Trophoblast cell (in vitro differentiated cells and primary cell): ENCODE results near the gene STAT3.

Source experiments
- DNase-seq, 2 donors: peaks; one replicate each; pipeline ENCODE4 v3.0.0-alpha.2; 2016
- H2AFZ ChIP-seq: 2 replicates; pipeline ENCODE4 v1.6.1; 2013; ENCODE audit warnings: low read length, moderate library complexity, mild to moderate bottlenecking; ENCODE audit not compliant: insufficient read depth, poor library complexity
- H2AK5ac ChIP-seq: 2 replicates; pipeline ENCODE4 v1.6.1; 2013; ENCODE audit warnings: mild to moderate bottlenecking, low read length
- H2BK120ac ChIP-seq: 2 replicates; pipeline ENCODE4 v1.6.1; 2013; ENCODE audit warnings: low read length, mild to moderate bottlenecking, moderate library complexity; ENCODE audit not compliant: insufficient read depth, poor library complexity
- H2BK12ac ChIP-seq: 2 replicates; pipeline ENCODE4 v1.6.1; 2013; ENCODE audit warnings: mild to moderate bottlenecking, low read length, moderate library complexity
- H2BK5ac ChIP-seq: 2 replicates; pipeline ENCODE4 v1.6.1; 2013; ENCODE audit warnings: low read length, low read depth, moderate library complexity, mild to moderate bottlenecking; ENCODE audit not compliant: poor library complexity
- H3K14ac ChIP-seq: 2 replicates; pipeline ENCODE4 v1.6.1; 2013; ENCODE audit warnings: mild to moderate bottlenecking, low read length
- H3K18ac ChIP-seq: 2 replicates; pipeline ENCODE4 v1.6.1; 2013; ENCODE audit warnings: mild to moderate bottlenecking, low read length
- H3K23ac ChIP-seq: 2 replicates; pipeline ENCODE4 v1.6.1; 2013; ENCODE audit warnings: low read length
- H3K27ac ChIP-seq: 2 replicates; pipeline ENCODE4 v1.5.1; 2013; ENCODE audit warnings: low read depth, mild to moderate bottlenecking, inconsistent platforms, low read length, moderate library complexity
- H3K27me3 ChIP-seq: 2 replicates; pipeline ENCODE4 v1.6.1; 2013; ENCODE audit warnings: inconsistent platforms, mild to moderate bottlenecking, low read length, moderate library complexity; ENCODE audit not compliant: insufficient read depth
- H3K36me3 ChIP-seq, 2 experiments: 1 replicate in 1 of 2; 2 replicates in 1 of 2; pipeline ENCODE4 v1.6.1; 2013; ENCODE audit warnings: low read length in 2 of 2, mild to moderate bottlenecking in 2 of 2, moderate library complexity in 1 of 2; ENCODE audit not compliant: insufficient read depth in 2 of 2, control insufficient read depth in 1 of 2
- H3K4ac ChIP-seq: 2 replicates; pipeline ENCODE4 v1.6.1; 2013; ENCODE audit warnings: low read depth, mild to moderate bottlenecking, low read length, moderate library complexity
- H3K4me1 ChIP-seq, 2 experiments: 1 replicate in 1 of 2; 2 replicates in 1 of 2; pipeline ENCODE4 v1.6.1; 2013; ENCODE audit warnings: low read length in 2 of 2, mild to moderate bottlenecking in 2 of 2, moderate library complexity in 1 of 2; ENCODE audit not compliant: insufficient read depth in 2 of 2, control insufficient read depth in 1 of 2
- H3K4me2 ChIP-seq: 2 replicates; pipeline ENCODE4 v1.6.1; 2013; ENCODE audit warnings: inconsistent platforms, mild to moderate bottlenecking, low read length, moderate library complexity
- H3K4me3 ChIP-seq: 2 replicates; pipeline ENCODE4 v1.5.1; 2013; ENCODE audit warnings: mild to moderate bottlenecking, low read depth, low read length, inconsistent platforms
- H3K79me1 ChIP-seq: one replicate; pipeline ENCODE4 v1.6.1; 2013; ENCODE audit warnings: low read length
- H3K79me2 ChIP-seq: 2 replicates; pipeline ENCODE4 v1.6.1; 2013; ENCODE audit warnings: low read length, mild to moderate bottlenecking; ENCODE audit not compliant: control insufficient read depth, insufficient read depth, poor library complexity
- H3K9ac ChIP-seq: 2 replicates; pipeline ENCODE4 v1.6.1; 2013; ENCODE audit warnings: mild to moderate bottlenecking, low read length
- H3K9me3 ChIP-seq: 2 replicates; pipeline ENCODE4 v1.6.1; 2013; ENCODE audit warnings: low read depth, mild to moderate bottlenecking, control low read depth, inconsistent platforms, low read length; ENCODE audit not compliant: insufficient read depth
- H4K12ac ChIP-seq: 2 replicates; pipeline ENCODE4 v1.6.1; 2013; ENCODE audit warnings: low read depth, mild to moderate bottlenecking, low read length, moderate library complexity
- H4K8ac ChIP-seq: 2 replicates; pipeline ENCODE4 v1.6.1; 2013; ENCODE audit warnings: low read depth, mild to moderate bottlenecking, low read length, moderate library complexity
- H4K91ac ChIP-seq: one replicate; pipeline ENCODE4 v1.6.1; 2013; ENCODE audit warnings: low read depth, mild to moderate bottlenecking, low read length, moderate library complexity
- WGBS: extraction: QIAGEN DNeasy Blood & Tissue Kit; methylation state at CpG from one replicate; pipeline ENCODE4 v1.1.7; 2013; ENCODE audit warnings: missing lambda C conversion rate; ENCODE audit not compliant: insufficient read length, insufficient coverage; ENCODE audit errors: extremely low coverage; 5-methylcytosine and 5-hydroxymethylcytosine counted together

Gene STAT3

DNA sequence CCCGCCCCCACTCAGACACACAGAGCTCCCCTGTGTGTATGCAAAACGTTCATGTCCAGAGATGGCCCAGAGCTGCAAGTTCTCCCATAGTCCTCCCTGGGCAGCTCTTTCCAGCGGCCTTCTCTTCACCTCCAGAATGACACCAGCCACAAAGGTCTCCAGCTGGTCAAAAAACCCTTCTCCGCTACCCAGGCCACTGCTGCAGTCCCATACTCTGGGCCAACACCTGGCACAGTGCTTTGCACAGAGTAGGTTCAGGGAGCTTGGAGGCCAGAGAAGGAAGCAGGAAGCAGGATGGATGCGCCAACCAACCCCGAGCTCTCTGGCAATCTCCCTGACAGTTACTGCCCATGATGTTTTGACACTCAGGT, 110.9 kb downstream of the STAT3 start:
- Histone ChIP-seq H3K27me3 (no peaks in the 10 kb centered on the region), H2BK5ac (no peak overlapping the region), H4K12ac (no peak overlapping the region), H2BK120ac (no peak overlapping the region), H3K4me2 (peak overlapping the region; percentile 88), H3K9ac (no peak overlapping the region), H3K18ac (no peak overlapping the region), H3K4me3 (no peak overlapping the region), H2AFZ (no peak overlapping the region), H3K23ac (no peak overlapping the region), H3K27ac (no peak overlapping the region), H3K79me1 (peaks cover 12% of the 10 kb centered on the region), H2BK12ac (no peak overlapping the region), H3K4ac (no peak overlapping the region), H3K36me3 (no peaks in the 10 kb centered on the region), H2AK5ac (no peak overlapping the region), H3K9me3 (no peaks in the 10 kb centered on the region), H3K14ac (no peak overlapping the region), H3K4me1 (peaks cover 0 to 6% of the 10 kb centered on the region in 2 experiments), H4K8ac (no peak overlapping the region), H3K79me2 (peaks cover 6% of the 10 kb centered on the region), H4K91ac (no peak overlapping the region)
- DNase-seq: no peak
- WGBS: no CpG with 5 or more reads among the region's 6 CpGs

DNA sequence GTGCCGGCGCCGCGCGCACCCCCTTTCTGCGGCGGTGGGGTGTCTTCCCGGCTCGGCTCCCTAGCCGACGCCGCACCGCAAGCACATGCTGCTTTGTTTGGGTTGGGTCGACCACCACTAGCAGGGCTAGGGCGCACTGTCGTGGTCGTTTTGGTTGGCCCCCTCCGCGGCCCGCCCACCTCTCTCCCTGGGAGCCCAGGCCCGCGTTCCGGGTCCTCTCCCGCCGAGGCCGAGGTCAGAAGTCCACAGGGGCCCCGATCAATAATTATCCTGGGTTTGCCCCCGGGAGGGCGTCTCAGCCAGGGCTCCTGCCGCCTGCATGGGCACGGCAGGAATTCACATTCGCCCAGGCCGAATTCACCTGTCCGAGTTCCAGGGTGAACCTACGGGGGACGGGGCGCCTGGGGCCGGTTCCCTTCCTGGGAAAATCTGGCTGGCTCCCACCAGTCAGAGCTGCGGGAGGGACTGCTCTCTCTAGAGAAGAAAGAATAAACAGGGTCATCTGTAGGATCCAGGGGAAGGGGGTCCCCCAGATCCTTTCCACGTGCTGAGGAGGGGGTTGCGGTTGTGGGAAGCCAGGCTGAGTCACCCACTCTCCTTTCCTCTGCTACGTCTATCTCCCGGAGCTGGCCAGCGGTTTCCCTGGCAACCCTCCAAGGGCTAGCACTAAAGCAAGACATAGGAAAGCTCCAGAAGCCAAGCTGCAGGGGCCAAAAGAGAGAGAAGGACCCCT, 111.5 kb downstream of the STAT3 start:
- Histone ChIP-seq H4K12ac (peak overlapping the region; percentile 92), H3K18ac (peak overlapping the region; percentile 93), H3K4me1 (peaks cover 0 to 6% of the 10 kb centered on the region in 2 experiments), H2AFZ (peak overlapping the region; percentile 93), H3K79me1 (peaks cover 12% of the 10 kb centered on the region), H2AK5ac (peak overlapping the region; percentile 35), H4K8ac (peak overlapping the region; percentile 97), H3K23ac (no peak overlapping the region), H3K79me2 (peaks cover 6% of the 10 kb centered on the region), H3K27ac (no peak overlapping the region), H2BK12ac (no peak overlapping the region), H3K4ac (peak overlapping the region; percentile 90), H3K4me2 (peak overlapping the region; percentile 88), H3K9me3 (no peaks in the 10 kb centered on the region), H4K91ac (peak overlapping the region; percentile 93), H2BK5ac (peak overlapping the region; percentile 36), H3K9ac (peak overlapping the region; percentile 67), H3K27me3 (no peaks in the 10 kb centered on the region), H3K4me3 (peak overlapping the region; percentile 98), H3K14ac (peak overlapping the region; percentile 96), H3K36me3 (no peaks in the 10 kb centered on the region), H2BK120ac (peak overlapping the region; percentile 89)
- WGBS: no CpG with 5 or more reads among the region's 44 CpGs
- no peak for DNase-seq

DNA sequence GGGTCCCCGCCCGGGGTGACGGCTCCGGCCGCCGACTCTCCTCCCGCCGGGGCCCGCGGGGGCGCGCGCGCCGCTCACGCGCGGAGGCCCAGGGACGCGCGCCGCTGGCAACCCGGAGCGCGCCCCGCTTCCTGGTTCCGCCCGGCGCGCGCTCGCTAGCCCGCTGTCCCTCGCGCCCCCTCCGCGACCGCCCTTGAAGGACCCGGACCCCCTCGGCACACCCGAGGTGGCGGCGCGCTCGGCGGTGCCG, 112.0 kb downstream of the STAT3 start, which contains the start of gene STAT5B:
Gene STAT5B (minus strand): TSS at position 33 of the 250 bp plus-strand sequence. CDS start 44,264 bp downstream, outside the sequence.
- Histone ChIP-seq H3K9me3 (no peaks in the 10 kb centered on the region), H4K12ac (peak within 1 kb of the TSS; percentile 92), H4K8ac (peak within 1 kb of the TSS; percentile 97), H3K27me3 (no peaks in the 10 kb centered on the region), H3K23ac (no peak within 1 kb of the TSS), H3K79me2 (peaks cover 6% of the 10 kb centered on the region), H3K14ac (peak within 1 kb of the TSS; percentile 96), H3K18ac (peak within 1 kb of the TSS; percentile 93), H2BK12ac (no peak within 1 kb of the TSS), H3K79me1 (peaks cover 12% of the 10 kb centered on the region), H2AK5ac (peak within 1 kb of the TSS; percentile 35), H3K4me3 (peak within 1 kb of the TSS; percentile 98), H3K4me2 (peak within 1 kb of the TSS; percentile 88), H2BK120ac (peak within 1 kb of the TSS; percentile 89), H3K27ac (peak within 1 kb of the TSS; percentile 40), H3K4me1 (peaks cover 0 to 6% of the 10 kb centered on the region in 2 experiments), H4K91ac (peak within 1 kb of the TSS; percentile 93), H3K9ac (peak within 1 kb of the TSS; percentile 84), H3K36me3 (no peaks in the 10 kb centered on the region), H2AFZ (peak within 1 kb of the TSS; percentile 93), H3K4ac (peak within 1 kb of the TSS; percentile 90), H2BK5ac (peak within 1 kb of the TSS; percentile 44)
- DNase-seq: no peak
- no CpG with 5 or more reads among the region's 47 CpGs for WGBS

DNA sequence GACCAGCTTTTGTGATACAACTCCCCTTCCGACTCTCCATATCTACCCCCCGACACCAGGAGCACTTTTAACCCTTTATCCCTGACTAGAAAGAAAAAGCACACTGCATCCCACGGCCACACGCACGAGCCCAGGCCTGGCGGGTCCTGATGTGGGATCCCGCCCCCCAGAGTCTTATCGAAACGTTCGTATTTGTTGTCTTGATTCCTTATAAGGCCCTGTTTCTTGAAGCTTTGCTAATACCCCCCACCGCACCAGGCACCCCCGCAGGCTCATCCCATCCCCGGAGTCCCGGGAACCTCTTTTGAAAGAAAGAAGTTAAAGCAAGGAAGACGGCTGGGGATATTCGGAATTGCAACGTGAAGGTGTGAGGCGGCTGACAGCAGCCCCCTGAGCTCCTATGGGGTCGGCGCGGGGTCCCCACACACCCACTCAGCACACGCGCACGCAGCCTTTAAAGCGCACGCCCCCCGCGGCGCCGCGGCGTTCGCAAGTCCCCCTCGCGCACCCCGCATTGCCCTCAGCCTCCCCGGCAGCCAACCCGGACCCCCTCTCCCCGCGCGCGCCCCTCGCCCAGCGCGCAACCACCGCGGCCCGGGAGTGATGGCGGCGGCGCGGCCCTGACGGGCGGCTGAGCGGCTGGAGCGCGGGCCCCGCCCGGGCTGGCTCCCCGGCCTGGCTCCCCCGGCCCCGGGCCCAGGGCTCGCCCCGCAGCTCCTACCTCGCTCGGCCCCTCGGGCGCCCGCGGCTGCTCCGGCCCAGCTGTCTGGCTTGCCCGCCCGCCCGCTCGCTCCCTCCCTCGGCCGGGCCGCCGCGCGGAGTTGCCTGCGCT, 112.5 kb downstream of the STAT3 start:
- WGBS: no CpG with 5 or more reads among the region's 82 CpGs
- Histone ChIP-seq H2AK5ac (no peak overlapping the region), H3K4ac (peak overlapping the region; percentile 29), H4K12ac (peak overlapping the region; percentile 80), H3K14ac (peak overlapping the region; percentile 87), H2BK120ac (peak overlapping the region; percentile 14), H3K23ac (no peak overlapping the region), H2AFZ (peak overlapping the region; percentile 77), H3K9ac (peak overlapping the region; percentile 84), H3K79me1 (peaks cover 12% of the 10 kb centered on the region), H4K8ac (peak overlapping the region; percentile 81), H4K91ac (peak overlapping the region; percentile 84), H3K27me3 (no peaks in the 10 kb centered on the region), H3K4me1 (peaks cover 0 to 6% of the 10 kb centered on the region in 2 experiments), H3K18ac (peak overlapping the region; percentile 88), H3K36me3 (no peaks in the 10 kb centered on the region), H3K4me2 (peak overlapping the region; percentile 88), H2BK12ac (no peak overlapping the region), H3K79me2 (peaks cover 6% of the 10 kb centered on the region), H3K9me3 (no peaks in the 10 kb centered on the region), H3K27ac (peak overlapping the region; percentile 40), H3K4me3 (peak overlapping the region; percentile 98), H2BK5ac (peak overlapping the region; percentile 44)
- DNase-seq: peak; percentile 44 to 75
